A673 (cell line): Measurements from ENCODE around the gene OR1Q1. TPM values are rescaled to one million over a fixed set of nuclear protein-coding genes. Genes with fewer than 3 reads are reported as not detected.
"Not testable (repeated sequence)": the region's sequence is repeated elsewhere in the genome, so short reads cannot be mapped to it uniquely, and the experiment has no call there.

ENCODE experiments used
- BruUV-seq: library from RNA; stranded (reverse); fragments of 400-500 nt; replicated peaks from 2 replicates; lab custom pipeline; 2021; lab: Mats Ljungman, UMichigan
- CTCF ChIA-PET: fragments of 300-600 bp; sonication (Branson Sonifier 250); formaldehyde crosslinking; loops from one replicate; lab custom pipeline; 2022; ENCODE audit warnings: antibody characterized with exemption; lab: Charles Lee
- POLR2A ChIA-PET: fragments of 300-600 bp; sonication (Branson Sonifier 250); formaldehyde crosslinking; loops from one replicate; lab custom pipeline; 2022; ENCODE audit warnings: antibody characterized with exemption; ENCODE audit not compliant: low non-redundant PET; lab: Charles Lee
- DNase-seq: peaks from one replicate; pipeline ENCODE4 v3.0.0-alpha.2; 2015; ENCODE audit warnings: low spot score
- H3K27ac ChIP-seq: fragments of 200-600 bp; sonication (generic); 2 replicates; pipeline ENCODE4 v1.5.1; 2016; ENCODE audit warnings: mixed run types, low read depth, mild to moderate bottlenecking, mixed read lengths, antibody characterized with exemption, low read length; ENCODE audit not compliant: poor library complexity, severe bottlenecking
- H3K27me3 ChIP-seq: fragments of 200-600 bp; sonication (generic); replicated peaks from 2 replicates; pipeline ENCODE4 v1.6.1; 2017; ENCODE audit warnings: mixed run types, low read depth, mild to moderate bottlenecking, mixed read lengths, antibody characterized with exemption, low read length; ENCODE audit not compliant: insufficient read depth, poor library complexity
- H3K36me3 ChIP-seq: fragments of 200-600 bp; sonication (generic); 2 replicates; pipeline ENCODE4 v1.6.1; 2016; ENCODE audit warnings: mixed run types, mild to moderate bottlenecking, mixed read lengths, antibody characterized with exemption, low read length; ENCODE audit not compliant: insufficient read depth, poor library complexity, severe bottlenecking
- H3K4me1 ChIP-seq: fragments of 200-600 bp; sonication (generic); 2 replicates; pipeline ENCODE4 v1.6.1; 2017; ENCODE audit warnings: mixed run types, mild to moderate bottlenecking, mixed read lengths, antibody characterized with exemption, low read length; ENCODE audit not compliant: insufficient read depth, poor library complexity, severe bottlenecking
- H3K4me3 ChIP-seq: fragments of 200-600 bp; sonication (generic); 2 replicates; pipeline ENCODE4 v1.5.1; 2016; ENCODE audit warnings: low read depth, mixed run types, mild to moderate bottlenecking, mixed read lengths, low read length; ENCODE audit not compliant: poor library complexity, severe bottlenecking
- H3K9me3 ChIP-seq: fragments of 200-600 bp; sonication (generic); 2 replicates; pipeline ENCODE4 v1.6.1; 2016; ENCODE audit warnings: mixed run types, low read depth, mild to moderate bottlenecking, mixed read lengths, antibody characterized with exemption, low read length; ENCODE audit not compliant: poor library complexity, severe bottlenecking
- EZH2 ChIP-seq: fragments of 200-600 bp; sonication (generic); IDR thresholded peaks from 2 replicates; pipeline ENCODE4 v1.6.1; 2017; ENCODE audit warnings: borderline replicate concordance, low read depth, mild to moderate bottlenecking, mixed read lengths, antibody characterized with exemption, low read length; ENCODE audit not compliant: poor library complexity, severe bottlenecking
- intact Hi-C: fragments of 100-400 bp; cut with micrococcal nuclease; formaldehyde crosslinking; loops from one replicate; pipeline ENCODE4 v1.10.0; 2022; ENCODE audit not compliant: unreplicated experiment
- total RNA-seq: library from RNA; stranded (reverse); gene quantifications from 2 replicates; pipeline ENCODE4 v1.2.3, GENCODE V29; 2021
- TF ChIP-seq, protein P1 (sequence below): fragments of 300-800, 200-600 bp; sonication (generic); conservative IDR thresholded peaks from 2 replicates; pipeline ENCODE4 v1.5.1; 2017; ENCODE audit warnings: low read depth, mild to moderate bottlenecking, antibody characterized with exemption, low read length, moderate library complexity, mixed read lengths

Gene OR1Q1
- total RNA-seq, 1 experiment from 2014 or later, result not detected

- no peak for DNase-seq
- TF ChIP-seq EZH2, result no peak
- TF ChIP-seq, protein P1, sequence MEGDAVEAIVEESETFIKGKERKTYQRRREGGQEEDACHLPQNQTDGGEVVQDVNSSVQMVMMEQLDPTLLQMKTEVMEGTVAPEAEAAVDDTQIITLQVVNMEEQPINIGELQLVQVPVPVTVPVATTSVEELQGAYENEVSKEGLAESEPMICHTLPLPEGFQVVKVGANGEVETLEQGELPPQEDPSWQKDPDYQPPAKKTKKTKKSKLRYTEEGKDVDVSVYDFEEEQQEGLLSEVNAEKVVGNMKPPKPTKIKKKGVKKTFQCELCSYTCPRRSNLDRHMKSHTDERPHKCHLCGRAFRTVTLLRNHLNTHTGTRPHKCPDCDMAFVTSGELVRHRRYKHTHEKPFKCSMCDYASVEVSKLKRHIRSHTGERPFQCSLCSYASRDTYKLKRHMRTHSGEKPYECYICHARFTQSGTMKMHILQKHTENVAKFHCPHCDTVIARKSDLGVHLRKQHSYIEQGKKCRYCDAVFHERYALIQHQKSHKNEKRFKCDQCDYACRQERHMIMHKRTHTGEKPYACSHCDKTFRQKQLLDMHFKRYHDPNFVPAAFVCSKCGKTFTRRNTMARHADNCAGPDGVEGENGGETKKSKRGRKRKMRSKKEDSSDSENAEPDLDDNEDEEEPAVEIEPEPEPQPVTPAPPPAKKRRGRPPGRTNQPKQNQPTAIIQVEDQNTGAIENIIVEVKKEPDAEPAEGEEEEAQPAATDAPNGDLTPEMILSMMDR, result no peak
- CTCF ChIA-PET, result no interaction called here
- Histone ChIP-seq H3K27me3 (no peaks in the 10 kb centered on the region), H3K27ac (no peak overlapping the region), H3K9me3 (no peaks in the 10 kb centered on the region), H3K4me1 (no peaks in the 10 kb centered on the region), H3K36me3 (no peaks in the 10 kb centered on the region), H3K4me3 (no peak overlapping the region)
- POLR2A ChIA-PET, result no interaction called here
- BruUV-seq, result no TSS peak
- intact Hi-C loops, result no loop called here
These were observed 34.7 kb upstream of the OR1Q1 start for GRCh38 chr9:122579874-122580273.

DNA sequence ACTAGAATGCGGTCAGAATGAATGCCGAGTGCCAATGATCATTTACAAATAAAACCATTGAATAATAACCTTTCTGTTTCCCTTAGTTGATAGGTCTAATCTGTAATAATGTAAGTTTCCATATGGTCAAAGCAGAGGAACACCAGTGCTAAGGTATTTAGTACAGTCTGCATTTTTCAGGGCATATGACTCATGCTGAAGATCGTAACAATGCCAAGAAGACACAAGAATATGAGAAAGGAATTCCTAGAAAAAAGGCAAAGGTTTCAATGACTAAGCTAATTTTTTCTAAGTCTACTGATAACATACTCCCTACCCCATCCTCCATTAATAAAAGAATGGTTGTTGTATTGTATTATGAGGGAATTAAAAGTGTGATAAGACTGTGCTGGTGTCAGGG, 34.2 kb upstream of the OR1Q1 start:
- Histone ChIP-seq H3K9me3 (no peaks in the 10 kb centered on the region), H3K27ac (no peak overlapping the region), H3K27me3 (no peaks in the 10 kb centered on the region), H3K4me3 (no peak overlapping the region), H3K36me3 (no peaks in the 10 kb centered on the region), H3K4me1 (no peaks in the 10 kb centered on the region)
- no peak for TF ChIP-seq EZH2
- TF ChIP-seq, protein P1, result no peak
- ChIA-PET POLR2A (no interaction called here), CTCF (no interaction called here)
- BruUV-seq, result no TSS peak
- intact Hi-C loops, result no loop called here
- DNase-seq, result no peak

DNA sequence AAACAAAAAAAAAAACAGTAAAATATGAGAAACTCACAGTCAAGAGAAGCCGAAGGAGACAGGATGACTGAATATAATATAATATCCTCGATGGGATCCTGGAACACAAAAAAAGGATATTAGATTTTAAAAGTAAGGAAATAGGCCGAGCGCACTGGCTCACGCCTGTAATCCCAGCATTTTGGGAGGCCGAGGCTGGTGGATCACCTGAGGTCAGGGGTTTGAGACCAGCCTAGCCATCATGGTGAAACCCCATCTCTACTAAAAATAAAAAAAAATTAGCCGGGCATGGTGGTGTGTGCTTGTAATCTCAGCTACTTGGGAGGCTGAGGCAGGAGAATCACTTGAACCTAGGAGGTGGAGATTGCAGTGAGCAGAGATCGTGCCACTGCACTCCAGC, 31.3 kb upstream of the OR1Q1 start, which contains the start of gene OR1L8:
TSS of gene OR1L8 (minus strand) at position 101 of the 400 bp plus-strand sequence. CDS start 14,907 bp downstream, outside the sequence.
- BruUV-seq, CTCF ChIA-PET, H3K9me3 ChIP-seq, H3K4me3 ChIP-seq, H3K4me1 ChIP-seq, H3K36me3 ChIP-seq, H3K27me3 ChIP-seq, DNase-seq, intact Hi-C loops, POLR2A ChIA-PET, H3K27ac ChIP-seq: not testable (repeated sequence)

- POLR2A ChIA-PET, result no interaction called here
- intact Hi-C loops, result no loop called here
These were observed 8.8 kb upstream of the OR1Q1 start for GRCh38 chr9:122605691-122606090.

More at GRCh38 chr9:122605691-122606090, 8.8 kb upstream of the OR1Q1 start:
- BruUV-seq, result no TSS peak
- no peaks in the 10 kb centered on the region for H3K9me3 ChIP-seq
- no peak for DNase-seq
- no peak overlapping the region for H3K4me3 ChIP-seq
- no peaks in the 10 kb centered on the region for H3K4me1 ChIP-seq
- peaks cover 35% of the 10 kb centered on the region for H3K27me3 ChIP-seq
- no peak overlapping the region for H3K27ac ChIP-seq
- TF ChIP-seq, protein P1, result no peak
- no peak for TF ChIP-seq EZH2
- CTCF ChIA-PET, result no interaction called here
- no peaks in the 10 kb centered on the region for H3K36me3 ChIP-seq
